Globus pallidus (tissue), 1 donor: ENCODE measurements around the gene CD274.
"Not testable (repeated sequence)": the region's sequence is repeated elsewhere in the genome, so short reads cannot be mapped to it uniquely, and the experiment has no call there.

ENCODE experiments used
- DNase-seq: peaks from one replicate; pipeline ENCODE4 v3.0.0-alpha.2; 2015; ENCODE audit warnings: low spot score

CD274 gene

DNA sequence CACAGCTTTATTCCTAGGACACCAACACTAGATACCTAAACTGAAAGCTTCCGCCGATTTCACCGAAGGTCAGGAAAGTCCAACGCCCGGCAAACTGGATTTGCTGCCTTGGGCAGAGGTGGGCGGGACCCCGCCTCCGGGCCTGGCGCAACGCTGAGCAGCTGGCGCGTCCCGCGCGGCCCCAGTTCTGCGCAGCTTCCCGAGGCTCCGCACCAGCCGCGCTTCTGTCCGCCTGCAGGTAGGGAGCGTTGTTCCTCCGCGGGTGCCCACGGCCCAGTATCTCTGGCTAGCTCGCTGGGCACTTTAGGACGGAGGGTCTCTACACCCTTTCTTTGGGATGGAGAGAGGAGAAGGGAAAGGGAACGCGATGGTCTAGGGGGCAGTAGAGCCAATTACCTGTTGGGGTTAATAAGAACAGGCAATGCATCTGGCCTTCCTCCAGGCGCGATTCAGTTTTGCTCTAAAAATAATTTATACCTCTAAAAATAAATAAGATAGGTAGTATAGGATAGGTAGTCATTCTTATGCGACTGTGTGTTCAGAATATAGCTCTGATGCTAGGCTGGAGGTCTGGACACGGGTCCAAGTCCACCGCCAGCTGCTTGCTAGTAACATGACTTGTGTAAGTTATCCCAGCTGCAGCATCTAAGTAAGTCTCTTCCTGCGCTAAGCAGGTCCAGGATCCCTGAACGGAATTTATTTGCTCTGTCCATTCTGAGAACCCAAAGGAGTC, at the start of gene CD274:
CD274 (plus strand) TSS at position 184 of the 733 bp plus-strand sequence. CDS start 5,572 bp downstream, outside the sequence.
- DNase-seq: peak; percentile 71

DNA sequence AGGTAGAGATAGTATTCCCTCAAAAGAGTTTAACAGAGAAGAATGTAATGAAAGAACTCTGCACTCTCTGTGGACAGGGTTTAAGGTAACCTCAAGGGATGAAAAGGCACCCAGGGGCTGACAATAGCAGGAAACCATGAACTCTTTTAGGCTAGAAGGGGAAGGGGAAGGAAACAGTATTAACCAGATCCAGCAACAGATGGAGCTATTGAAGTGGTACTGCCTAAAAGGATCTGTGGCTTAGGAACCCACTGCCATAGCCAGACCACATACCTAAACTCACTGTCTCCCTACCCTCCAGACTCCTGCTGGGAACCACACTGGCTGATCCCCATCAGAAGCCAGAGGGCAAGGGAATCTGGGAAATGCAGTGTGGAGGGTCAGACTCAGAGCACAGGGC, 48.1 kb upstream of the CD274 start:
- no peak for DNase-seq

DNA sequence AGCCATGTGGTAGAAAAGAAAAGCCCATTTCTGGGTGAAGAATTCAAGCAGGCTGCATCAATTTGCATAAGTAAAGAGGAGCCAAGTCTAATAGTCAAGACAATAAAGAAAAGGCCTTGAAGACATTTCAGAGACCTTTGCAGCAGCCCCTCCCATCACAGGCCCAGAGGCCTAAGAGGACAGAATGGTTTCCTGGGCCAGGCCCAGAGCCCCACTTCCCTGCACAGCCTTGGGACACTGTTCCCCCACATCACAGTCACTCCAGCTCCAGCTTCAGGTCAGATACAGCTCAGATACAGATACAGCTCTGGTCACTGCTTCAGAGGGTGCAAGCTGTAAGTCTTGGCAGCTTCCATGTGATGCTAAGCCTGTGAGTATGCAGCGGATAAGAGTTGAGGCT, 41.7 kb upstream of the CD274 start:
- no peak for DNase-seq

DNA sequence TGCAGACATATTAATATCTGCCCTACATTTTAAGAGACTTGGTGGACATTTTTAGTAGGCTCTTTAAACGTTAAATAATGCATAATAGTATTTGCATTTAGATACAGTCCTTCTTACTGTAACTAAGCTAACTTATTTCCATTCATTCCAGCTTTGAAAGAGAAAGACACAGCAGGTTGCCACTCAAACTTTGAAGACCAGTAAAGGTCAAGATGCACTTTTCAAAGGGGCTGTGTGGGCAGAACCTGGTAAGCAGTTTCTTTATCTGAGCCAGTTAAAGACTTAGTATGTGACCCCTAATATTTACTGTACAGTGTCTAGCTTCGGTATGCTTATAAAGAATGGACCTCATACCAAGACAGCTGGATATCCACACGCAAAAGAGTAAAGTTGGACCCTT, 33.4 kb upstream of the CD274 start:
- no peak for DNase-seq

DNA sequence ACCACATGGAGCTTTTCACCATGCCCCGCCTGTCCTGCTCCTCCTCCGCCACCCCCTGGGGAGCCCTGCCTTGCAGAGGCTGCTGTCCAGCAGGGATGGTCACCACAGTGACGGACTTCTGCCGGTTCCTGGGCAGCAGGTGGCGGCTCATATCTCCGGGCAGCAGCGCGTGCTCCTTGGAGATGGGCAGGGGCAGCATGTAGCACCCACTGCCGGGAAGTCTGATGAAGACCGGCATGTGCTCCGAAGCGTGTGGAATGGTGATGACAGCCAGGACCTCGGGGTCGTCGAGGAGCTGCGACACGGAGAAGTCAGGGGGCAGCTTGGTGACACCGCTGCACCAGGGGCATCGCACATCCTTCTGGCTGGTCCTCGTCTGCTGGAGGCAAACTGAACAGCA, 31.9 kb upstream of the CD274 start:
- DNase-seq: no peak

DNA sequence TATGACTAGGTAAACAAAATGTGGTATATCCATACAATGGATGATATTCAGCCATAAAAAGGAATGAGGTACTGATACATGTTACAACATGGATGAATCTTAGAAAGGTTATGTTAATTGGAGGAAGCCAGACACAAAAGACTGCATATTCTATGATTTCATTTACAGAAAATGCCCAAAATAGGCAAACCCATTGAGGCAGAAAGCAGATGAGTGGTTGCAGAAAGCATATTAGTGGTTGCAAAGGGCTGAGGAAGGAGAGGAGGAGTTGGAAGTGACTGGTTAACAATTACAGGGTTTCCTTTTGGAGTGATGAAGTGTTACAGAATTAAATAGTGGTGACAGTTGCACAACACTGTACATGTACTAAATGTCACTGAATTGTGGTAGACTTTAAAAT, 30.4 kb upstream of the CD274 start:
- DNase-seq: no peak

DNA sequence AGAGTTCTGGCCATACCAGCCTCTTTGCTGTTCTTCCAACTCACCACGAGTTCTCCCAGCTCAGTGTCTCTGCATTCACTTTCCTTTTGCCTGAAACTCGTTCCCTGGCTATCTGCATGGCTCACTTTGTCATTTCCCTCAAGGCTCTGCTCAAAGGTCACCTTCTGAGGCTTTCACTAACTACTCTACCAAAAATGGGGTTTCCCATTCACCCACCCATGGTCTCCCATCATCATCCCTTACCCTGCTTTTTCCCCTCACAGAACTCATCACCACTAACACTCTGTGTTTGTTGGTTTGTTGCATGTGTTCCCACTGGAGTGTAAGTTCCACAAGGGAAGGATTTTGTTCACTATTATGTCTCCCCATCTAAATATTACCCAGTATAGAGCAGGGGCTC, 29.2 kb upstream of the CD274 start:
- DNase-seq: no peak

DNA sequence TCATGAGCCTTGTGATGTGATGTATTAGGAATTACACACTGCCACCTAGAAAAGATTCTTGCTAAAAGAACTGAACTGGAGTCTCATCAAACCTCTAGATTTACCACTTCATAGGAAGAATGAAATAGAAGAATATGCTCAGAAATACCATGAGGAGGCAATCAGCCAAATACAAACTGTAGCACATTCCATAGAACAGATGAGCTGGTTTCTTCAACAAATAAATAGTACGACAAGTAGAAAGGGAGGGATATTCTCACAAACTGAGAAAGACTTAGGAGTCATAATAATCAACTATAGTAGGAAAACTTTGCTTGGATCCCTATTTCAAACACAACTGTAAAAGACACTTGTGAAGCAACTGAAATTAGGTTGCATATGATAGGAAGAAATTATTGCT, 28.1 kb upstream of the CD274 start:
- no peak for DNase-seq

DNA sequence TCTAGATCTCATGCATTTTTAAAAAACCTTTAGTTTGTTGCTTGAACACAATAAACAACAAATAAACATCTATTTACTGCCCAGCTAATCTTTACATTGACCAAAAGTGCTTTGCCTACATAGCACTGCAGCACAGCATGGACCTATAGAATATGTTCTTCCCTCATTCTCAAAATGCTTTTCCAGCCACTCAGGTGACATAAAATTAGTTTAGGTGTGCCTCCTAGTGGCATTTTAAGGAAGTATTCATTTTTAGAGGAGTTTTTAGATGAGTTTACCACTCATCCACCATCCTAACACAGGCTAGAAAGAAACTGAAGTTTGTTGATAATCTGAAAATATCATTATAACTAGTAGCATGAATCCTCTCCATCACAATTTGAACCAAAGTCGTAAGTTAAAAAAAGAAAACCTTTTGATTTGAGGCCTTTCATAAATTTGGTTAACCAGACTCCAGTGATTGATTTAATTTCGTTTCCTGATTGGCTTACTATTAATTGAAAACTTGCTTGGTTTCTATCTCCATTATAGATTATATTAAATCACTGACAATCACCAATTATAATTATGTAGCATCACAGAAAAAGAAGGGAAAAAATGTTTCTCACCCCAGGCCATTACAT, 25.2 kb upstream of the CD274 start:
- no peak for DNase-seq

DNA sequence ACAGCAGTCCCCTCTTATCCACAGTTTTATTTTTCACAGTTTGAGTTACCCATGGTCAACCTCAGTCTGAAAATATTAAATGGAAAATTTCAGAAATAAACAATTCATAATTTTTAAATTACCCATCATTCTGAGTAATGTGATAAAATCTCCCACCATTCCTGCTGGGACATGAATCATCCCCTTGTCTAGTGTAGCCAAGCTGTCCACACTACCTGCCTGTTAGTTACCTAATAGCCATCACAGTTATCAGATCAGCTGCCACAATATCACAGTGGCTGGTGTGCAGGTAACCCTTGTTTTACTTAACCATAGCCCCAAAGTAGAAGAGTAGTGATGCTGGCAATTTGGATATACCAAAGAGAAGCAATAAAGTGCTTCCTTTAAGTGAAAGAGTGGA, 23.3 kb upstream of the CD274 start:
- DNase-seq: no peak

DNA sequence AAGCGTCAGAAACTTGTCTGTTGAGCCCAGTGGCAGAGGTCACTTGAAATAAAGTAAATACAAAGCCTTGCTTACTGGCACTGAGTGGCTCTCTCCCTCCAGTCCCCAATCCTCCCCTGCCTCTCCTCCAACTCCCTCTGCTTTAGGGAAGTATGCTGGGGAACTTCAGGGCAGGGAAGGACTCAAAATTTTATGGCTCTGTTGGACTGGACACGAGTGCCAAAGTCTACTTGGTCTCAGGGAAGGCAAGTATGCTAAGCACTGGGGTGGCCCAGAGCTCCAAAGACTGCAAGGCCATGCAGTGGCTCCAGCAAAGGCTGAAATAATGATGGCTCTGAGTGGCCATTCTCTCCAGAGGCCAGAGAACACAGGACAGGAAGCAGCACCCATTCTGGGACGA, 22.2 kb upstream of the CD274 start:
- no peak for DNase-seq

DNA sequence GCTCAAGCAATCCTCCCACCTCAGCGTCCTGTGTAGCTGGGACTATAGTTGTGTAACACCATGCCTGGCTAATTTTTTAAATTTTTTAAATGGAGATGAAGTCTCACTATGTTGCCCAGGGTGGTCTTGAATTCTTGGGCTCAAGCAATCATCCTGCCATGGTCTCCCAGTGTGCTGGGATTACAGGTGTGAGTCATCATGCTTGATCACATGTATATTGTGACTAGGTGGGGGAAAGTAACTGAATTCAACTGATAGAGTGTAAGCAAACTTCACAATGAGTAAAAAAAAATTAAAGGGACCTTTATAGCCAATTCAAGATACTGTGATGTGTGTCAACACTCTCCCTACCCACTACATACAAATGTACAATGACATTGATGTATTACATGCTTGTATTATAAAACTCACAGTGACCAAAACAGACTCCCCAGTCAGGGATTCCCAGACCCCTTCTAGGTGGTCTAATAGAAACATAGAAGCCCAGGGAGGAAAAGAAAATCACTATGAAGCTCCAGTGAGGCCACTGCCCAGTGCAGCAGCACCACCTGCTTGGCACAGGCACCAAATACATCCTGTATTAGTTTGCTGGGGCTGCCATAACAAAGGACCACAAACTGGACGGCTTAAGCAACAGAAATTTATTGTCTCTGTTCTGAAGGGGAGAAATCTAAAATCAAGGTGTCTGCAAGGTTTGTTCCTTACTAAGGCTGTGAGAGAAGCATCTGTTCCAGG, 21.4 kb upstream of the CD274 start:
- DNase-seq: no peak

DNA sequence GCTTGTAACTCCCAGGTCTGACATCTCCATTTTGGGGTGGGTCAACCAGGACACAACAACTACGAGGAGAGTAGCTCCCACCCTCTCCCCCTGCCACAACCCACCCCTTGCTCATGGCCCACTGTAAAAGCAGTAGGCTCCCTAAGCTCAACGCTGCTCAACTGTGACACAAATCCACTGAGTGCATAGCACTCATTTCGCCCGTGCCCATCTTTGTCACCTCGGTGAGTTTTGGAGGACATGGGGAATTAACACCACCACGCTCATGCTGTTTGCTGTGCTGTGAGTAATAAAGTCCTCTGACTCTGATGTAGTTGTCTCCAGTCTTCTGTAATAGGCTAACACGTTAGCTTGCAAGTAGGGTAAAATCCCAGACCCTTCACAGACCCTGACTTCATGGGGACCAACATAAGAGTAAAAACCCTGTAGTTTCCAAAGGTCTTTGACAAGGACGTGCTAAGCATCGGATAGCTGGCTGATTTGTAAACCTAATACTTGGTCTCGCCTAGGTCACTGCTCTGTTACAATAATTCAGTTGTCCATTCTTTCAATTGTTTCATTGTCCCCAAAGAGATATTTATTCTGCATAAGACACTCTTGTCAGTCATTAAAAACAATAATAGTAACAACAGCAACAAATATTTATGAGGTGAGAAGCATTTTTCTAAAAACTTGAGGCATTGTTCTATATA, 20.3 kb upstream of the CD274 start:
- peak; percentile 78 for DNase-seq

DNA sequence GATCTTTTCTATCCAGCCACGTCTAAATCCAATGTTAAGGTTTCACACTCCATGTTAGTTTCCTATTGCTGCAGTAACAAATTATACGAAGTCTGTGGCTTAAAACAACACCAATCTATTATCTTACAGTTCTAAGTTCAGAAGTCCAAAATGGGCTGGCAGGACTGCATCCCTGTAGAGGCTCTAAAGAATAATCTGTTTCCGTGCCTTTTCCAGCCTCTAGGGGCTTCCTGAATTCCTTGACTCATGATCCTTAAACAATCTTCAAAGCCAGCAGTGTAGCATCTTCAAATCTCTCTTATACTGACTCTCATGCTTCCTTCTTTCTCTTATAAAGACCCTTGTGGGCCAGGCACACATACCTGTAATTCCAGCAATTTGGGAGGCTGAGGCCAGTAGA, 19.4 kb upstream of the CD274 start:
- DNase-seq: no peak

DNA sequence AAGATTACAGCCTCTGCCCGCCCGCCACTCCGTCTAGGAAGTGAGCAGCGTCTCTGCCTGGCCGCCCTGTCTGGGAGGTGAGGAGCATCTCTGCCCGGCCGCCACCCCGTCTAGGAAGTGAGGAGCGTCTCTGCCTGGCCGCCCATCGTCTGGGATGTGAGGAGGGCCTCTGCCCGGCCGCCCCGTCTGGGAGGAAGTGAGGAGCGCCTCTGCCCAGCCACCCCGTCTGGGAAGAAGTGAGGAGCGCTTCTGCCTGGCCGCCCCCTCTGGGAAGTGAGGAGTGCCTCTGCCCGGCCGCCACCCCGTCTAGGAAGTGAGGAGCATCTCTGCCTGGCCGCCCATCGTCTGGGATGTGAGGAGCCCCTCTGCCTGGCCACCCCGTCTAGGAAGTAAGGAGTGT, 17.5 kb upstream of the CD274 start:
- DNase-seq: not testable (repeated sequence)

DNA sequence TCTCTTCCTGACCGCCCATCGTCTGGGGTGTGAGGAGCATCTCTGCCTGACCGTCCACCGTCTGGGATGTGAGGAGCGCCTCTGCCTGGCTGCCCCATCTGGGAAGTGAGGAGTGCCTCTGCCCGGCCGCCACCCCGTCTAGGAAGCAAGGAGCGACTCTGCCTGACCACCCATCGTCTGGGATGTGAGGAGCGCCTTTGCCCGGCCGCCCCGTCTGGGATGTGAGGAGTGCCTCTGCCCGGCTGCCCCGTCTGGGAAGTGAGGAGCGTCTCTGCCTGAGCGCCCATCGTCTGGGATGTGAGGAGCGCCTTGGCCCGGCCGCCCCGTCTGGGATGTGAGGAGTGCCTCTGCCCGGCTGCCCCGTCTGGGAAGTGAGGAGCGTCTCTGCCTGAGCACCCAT, 17.0 kb upstream of the CD274 start:
- not testable (repeated sequence) for DNase-seq

DNA sequence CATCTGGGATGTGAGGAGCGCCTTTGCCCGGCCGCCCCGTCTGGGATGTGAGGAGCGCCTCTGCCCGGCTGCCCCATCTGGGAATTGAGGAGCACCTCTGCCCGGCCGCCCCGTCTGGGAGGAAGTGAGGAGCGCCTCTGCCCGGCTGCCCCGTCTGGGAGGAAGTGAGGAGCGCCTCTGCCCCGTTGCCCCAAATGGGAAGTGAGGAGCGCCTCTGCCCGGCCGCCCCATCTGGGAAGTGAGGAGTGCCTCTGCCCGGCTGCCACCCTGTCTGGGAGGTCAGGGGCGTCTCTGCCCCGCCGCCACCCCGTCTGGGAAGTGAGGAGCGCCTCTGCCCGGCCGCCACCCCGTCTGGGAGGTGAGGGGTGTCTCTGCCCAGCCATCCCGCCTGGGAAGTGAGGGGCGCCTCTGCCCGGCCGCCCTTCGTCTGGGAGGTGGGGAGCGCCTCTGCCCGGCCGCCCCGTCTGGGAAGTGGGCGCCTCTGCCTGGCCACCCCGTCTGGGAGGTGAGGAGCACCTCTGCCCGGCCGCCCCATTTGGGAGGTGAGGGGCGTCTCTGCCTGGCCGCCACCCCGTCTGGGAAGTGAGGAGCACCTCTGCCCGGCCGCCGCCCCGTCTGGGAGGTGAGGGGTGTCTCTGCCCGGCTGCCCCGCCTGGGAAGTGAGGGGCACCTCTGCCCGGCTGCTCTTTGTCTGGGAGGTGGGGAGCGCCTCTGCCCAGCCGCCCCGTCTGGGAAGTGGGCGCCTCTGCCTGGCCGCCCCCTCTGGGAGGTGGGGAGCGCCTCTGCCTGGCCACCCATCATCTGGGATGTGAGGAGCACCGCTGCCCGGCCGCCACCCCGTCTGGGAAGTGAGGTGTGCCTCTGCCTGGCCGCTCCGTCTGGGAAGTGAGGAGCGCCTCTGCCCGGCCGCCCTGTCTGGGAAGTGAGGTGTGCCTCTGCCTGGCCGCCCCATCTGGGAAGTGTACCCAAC, 16.2 kb upstream of the CD274 start:
- not testable (repeated sequence) for DNase-seq

DNA sequence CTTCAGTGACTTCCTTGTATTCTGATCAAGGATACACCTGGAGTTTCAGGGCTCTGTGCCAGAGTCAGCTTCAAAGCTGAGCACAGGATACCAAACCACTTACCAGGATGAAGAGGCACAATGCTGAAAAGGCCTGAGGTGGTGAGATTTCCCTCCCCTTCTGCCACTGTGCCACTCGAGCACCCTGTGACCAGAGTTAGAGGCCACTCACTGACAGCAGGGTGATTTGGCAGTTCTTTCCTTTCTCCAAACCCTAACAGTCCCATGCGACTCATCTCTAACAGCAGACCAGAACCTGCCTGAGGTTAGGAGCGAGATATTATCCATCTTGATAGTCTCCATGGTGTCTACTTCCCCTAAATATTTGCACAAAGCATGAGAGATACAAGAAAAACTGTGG, 14.4 kb upstream of the CD274 start:
- no peak for DNase-seq

DNA sequence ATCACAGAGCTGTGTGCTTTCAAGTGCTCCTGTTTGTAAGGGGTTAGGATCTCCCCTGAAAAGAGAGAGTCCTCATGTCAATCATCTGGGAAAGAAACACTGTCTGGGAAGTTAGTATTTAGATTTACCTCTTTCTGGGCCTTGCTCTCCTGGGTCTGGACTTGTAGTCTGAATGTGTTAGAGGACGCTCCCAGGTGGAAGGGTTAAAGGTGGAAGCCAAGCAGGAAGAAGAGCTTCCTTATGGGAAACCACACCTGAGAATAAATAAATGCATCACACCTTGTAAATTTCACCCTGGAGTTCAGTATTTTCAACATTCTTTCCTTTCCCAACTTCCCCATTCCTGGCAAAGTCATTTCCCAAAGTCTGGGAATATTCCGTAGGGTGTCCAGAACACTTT, 13.9 kb upstream of the CD274 start:
- DNase-seq: no peak

DNA sequence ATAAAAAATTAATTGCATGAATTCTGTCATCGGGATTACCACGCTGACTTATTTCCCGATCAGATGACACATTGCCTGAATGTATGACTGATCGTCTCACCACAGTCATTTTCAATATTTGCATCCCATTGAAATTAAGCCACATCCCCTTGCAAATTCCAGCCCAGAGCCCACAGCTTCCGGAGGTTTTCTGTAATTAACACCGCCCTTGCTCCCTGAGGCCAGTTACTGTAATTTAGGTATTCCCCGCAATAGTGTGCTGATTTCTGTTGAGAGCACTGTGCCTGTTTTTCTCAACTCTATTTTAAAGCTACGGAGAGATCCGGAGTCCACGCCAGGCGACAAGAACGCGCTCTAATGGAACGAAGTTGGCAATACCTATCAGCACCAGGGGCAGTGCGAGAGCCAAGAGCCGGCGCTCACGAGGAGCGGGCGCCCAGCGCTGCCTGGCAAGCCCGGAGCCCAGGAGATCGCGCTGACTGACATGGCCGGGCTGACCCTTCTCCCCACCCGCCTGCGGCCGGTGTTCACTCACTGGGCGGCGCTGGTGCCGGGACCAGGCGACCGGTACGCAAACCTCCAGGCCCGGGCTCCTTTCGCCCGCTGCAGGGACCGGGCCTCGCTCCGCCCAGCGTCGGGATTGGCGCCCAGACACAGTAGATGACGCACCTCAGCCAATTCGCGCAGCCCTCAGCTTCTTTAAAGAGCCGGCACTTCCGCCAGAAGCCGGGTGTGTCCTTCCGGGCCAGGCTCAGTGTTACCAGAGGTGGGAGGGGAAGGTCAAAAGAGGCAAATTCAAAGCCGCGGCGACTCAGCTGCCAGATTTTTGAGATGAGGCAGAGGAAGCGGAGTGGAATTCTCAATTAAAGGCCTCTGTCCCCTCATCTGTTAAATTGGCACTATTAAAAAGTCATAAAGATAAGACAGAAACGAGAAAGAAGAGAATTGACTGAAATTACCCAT, 12.8 kb upstream of the CD274 start, which contains the start of gene PLGRKT:
PLGRKT (minus strand) TSS at position 672 of the 963 bp plus-strand sequence. CDS start 5,948 bp downstream, outside the sequence.
- DNase-seq: peak; percentile 97
